OCI-LY1 (cell line): ENCODE data around the gene SLC22A12.

Source experiments
- EZH2 ChIP-seq: fragments of 200-600 bp; sonication (generic), shearing (Covaris generic); IDR thresholded peaks from 2 replicates; pipeline ENCODE4 v1.8.0; 2017; ENCODE audit warnings: borderline replicate concordance, mixed run types, mild to moderate bottlenecking, antibody characterized with exemption, low read length, moderate library complexity, mixed read lengths
- TF ChIP-seq, protein P1 (sequence below): fragments of 200-600 bp; sonication (generic), shearing (Covaris generic); IDR thresholded peaks from 2 replicates; pipeline ENCODE4 v1.5.1; 2017; ENCODE audit warnings: mild to moderate bottlenecking, antibody characterized with exemption, low read length, moderate library complexity, mixed read lengths

DNA sequence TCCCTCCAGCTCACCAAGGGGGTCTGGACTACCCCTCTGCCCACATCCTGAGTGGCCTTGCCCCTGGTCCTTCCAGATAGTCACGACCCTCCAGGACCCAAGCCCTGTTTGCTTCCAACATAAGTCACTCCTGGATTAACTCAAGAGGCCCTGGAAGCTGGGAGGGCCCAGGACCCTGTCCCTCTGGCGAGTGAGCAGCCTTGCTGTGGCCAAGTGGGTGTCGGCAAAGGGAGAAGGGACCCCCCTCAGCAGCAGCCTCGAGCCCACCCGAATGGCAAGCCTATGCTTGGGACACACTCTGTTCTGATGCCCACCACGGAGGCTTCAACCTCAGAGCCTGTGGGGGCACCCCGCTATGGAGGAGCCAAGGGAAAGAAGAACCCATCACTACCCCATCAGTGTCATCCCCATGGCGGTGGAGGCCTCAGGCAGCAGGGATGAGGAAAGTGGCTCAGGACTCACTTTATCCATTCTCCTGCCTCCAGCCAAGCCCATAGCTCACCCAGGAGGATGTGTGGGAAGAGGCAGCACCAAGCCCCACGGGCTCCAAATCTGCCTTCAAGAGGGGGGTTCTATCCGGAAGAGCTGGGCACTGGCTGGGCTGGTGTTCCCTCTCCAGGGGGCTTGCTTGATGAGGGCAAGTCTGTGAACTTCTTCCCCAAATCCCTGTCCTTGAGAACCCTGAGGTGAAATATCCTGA is 12.5 kb downstream of the SLC22A12 start:
- TF ChIP-seq, protein P1, sequence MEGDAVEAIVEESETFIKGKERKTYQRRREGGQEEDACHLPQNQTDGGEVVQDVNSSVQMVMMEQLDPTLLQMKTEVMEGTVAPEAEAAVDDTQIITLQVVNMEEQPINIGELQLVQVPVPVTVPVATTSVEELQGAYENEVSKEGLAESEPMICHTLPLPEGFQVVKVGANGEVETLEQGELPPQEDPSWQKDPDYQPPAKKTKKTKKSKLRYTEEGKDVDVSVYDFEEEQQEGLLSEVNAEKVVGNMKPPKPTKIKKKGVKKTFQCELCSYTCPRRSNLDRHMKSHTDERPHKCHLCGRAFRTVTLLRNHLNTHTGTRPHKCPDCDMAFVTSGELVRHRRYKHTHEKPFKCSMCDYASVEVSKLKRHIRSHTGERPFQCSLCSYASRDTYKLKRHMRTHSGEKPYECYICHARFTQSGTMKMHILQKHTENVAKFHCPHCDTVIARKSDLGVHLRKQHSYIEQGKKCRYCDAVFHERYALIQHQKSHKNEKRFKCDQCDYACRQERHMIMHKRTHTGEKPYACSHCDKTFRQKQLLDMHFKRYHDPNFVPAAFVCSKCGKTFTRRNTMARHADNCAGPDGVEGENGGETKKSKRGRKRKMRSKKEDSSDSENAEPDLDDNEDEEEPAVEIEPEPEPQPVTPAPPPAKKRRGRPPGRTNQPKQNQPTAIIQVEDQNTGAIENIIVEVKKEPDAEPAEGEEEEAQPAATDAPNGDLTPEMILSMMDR, result no peak
- no peak for TF ChIP-seq EZH2
